Measurements from ENCODE around the gene ZNF296.

The ZNF296 gene

GRCh38 chr19:45079911-45080370 lies 3.7 kb upstream of the ZNF296 start:
- no peak for DNase-seq
- no peak for TF ChIP-seq CTCF (IDR thresholded peaks at IDR 0.05; ENCODE audit: low read depth, low read length)
- Histone ChIP-seq H3K4me3 (ENCODE audit: low read depth, low read length) (peak overlapping the region; percentile 100), H3K4me1 (peaks cover 5% of the 10 kb centered on the region), H3K36me3 (peaks cover 22% of the 10 kb centered on the region), H3K9me3 (no peaks in the 10 kb centered on the region), H3K27me3 (no peaks in the 10 kb centered on the region)

- DNase-seq = peak; percentile 89
- H3K36me3 ChIP-seq = peaks cover 17% of the 10 kb centered on the region
- TF ChIP-seq CTCF (IDR thresholded peaks at IDR 0.05; ENCODE audit: low read depth, low read length) = no peak
- H3K4me3 ChIP-seq (ENCODE audit: low read depth, low read length) = peak within 1 kb of the TSS; percentile 100
- peaks cover 7% of the 10 kb centered on the region for H3K4me1 ChIP-seq
- no peaks in the 10 kb centered on the region for H3K27me3 ChIP-seq
- H3K9me3 ChIP-seq = no peaks in the 10 kb centered on the region
Measured at GRCh38 chr19:45079063-45079910, 3.0 kb upstream of the ZNF296 start, which contains the start of gene GEMIN7. Gene GEMIN7 (plus strand): TSS chr19:45079260. CDS start chr19:45090115, 10,855 bp downstream.

- peaks cover 7% of the 10 kb centered on the region for H3K4me1 ChIP-seq
- H3K4me3 ChIP-seq (ENCODE audit: low read depth, low read length) = peak overlapping the region; percentile 100
- no peaks in the 10 kb centered on the region for H3K27me3 ChIP-seq
- peaks cover 17% of the 10 kb centered on the region for H3K36me3 ChIP-seq
- TF ChIP-seq CTCF (IDR thresholded peaks at IDR 0.05; ENCODE audit: low read depth, low read length) = no peak
- no peaks in the 10 kb centered on the region for H3K9me3 ChIP-seq
- DNase-seq = no peak
Measured at GRCh38 chr19:45078390-45079062, 2.2 kb upstream of the ZNF296 start.

GRCh38 chr19:45076851-45077730 lies 813 bp upstream of the ZNF296 start:
- Histone ChIP-seq H3K27me3 (no peaks in the 10 kb centered on the region), H3K9me3 (no peaks in the 10 kb centered on the region), H3K4me1 (peaks cover 7% of the 10 kb centered on the region), H3K4me3 (ENCODE audit: low read depth, low read length) (peak overlapping the region; percentile 58), H3K36me3 (peaks cover 17% of the 10 kb centered on the region)
- no peak for TF ChIP-seq CTCF (IDR thresholded peaks at IDR 0.05; ENCODE audit: low read depth, low read length)
- DNase-seq = no peak

- Histone ChIP-seq H3K4me3 (ENCODE audit: low read depth, low read length) (peak overlapping the region; percentile 58), H3K4me1 (peaks cover 7% of the 10 kb centered on the region), H3K36me3 (peaks cover 20% of the 10 kb centered on the region), H3K27me3 (no peaks in the 10 kb centered on the region), H3K9me3 (no peaks in the 10 kb centered on the region)
- TF ChIP-seq CTCF (IDR thresholded peaks at IDR 0.05; ENCODE audit: low read depth, low read length) = no peak
- no peak for DNase-seq
Measured at GRCh38 chr19:45075301-45076028, 813 bp downstream of the ZNF296 start.
